Suprapubic skin (tissue), 4 donors: Measurements from ENCODE around the gene HYAL2.

Experiments used
- POLR2A ChIP-seq, 2 donors: fragments of 450-650 bp; IDR thresholded peaks; one replicate each; pipeline ENCODE4 v1.6.1; 2017; ENCODE audit warnings: antibody characterized with exemption in 2 of 2, mild to moderate bottlenecking in 2 of 2, moderate library complexity in 2 of 2
- POLR2AphosphoS5 ChIP-seq, 3 donors: sonication (generic); formaldehyde crosslinking; IDR thresholded peaks; one replicate each; pipeline ENCODE4 v1.6.1; 2017; ENCODE audit warnings: antibody characterized with exemption in 3 of 3
- TF ChIP-seq, protein P1 (sequence below), 2 donors: fragments of 200-600 bp in 1 of 2; fragments of 450-650 bp in 1 of 2; sonication (generic) in 1 of 2; IDR thresholded peaks; one replicate each; pipeline ENCODE4 v1.5.1; 2016 to 2019; ENCODE audit warnings: antibody characterized with exemption in 2 of 2, mild to moderate bottlenecking in 1 of 2, moderate library complexity in 1 of 2

- TF ChIP-seq POLR2A (IDR thresholded peaks at IDR 0.05) = no peak
- TF ChIP-seq, protein P1, sequence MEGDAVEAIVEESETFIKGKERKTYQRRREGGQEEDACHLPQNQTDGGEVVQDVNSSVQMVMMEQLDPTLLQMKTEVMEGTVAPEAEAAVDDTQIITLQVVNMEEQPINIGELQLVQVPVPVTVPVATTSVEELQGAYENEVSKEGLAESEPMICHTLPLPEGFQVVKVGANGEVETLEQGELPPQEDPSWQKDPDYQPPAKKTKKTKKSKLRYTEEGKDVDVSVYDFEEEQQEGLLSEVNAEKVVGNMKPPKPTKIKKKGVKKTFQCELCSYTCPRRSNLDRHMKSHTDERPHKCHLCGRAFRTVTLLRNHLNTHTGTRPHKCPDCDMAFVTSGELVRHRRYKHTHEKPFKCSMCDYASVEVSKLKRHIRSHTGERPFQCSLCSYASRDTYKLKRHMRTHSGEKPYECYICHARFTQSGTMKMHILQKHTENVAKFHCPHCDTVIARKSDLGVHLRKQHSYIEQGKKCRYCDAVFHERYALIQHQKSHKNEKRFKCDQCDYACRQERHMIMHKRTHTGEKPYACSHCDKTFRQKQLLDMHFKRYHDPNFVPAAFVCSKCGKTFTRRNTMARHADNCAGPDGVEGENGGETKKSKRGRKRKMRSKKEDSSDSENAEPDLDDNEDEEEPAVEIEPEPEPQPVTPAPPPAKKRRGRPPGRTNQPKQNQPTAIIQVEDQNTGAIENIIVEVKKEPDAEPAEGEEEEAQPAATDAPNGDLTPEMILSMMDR (IDR thresholded peaks at IDR 0.05) = no peak
- TF ChIP-seq POLR2AphosphoS5 (IDR thresholded peaks at IDR 0.05) = no peak
Observed at GRCh38 chr3:50279255-50280016, 43.1 kb downstream of the HYAL2 start.
